Ovary (tissue), 3 donors: ENCODE results near the gene GPR108.

Experiments
- POLR2A ChIP-seq: fragments of 450-650 bp; IDR thresholded peaks from one replicate; pipeline ENCODE4 v1.6.1; 2017; ENCODE audit warnings: antibody characterized with exemption, mild to moderate bottlenecking, moderate library complexity
- TF ChIP-seq, protein P1 (sequence below), 3 donors: fragments of 450-650 bp in 2 of 3; fragments of 200-600 bp in 1 of 3; IDR thresholded peaks; one replicate each; pipeline versions ENCODE4 v1.5.1 to v1.8.0; 2016 to 2022; ENCODE audit warnings: antibody characterized with exemption in 3 of 3, mild to moderate bottlenecking in 1 of 3
- donor health status: DM: no; HTN: no; CAD: no.

GRCh38 chr19:6743714-6744380, 6.5 kb upstream of the GPR108 start:
- TF ChIP-seq, protein P1, sequence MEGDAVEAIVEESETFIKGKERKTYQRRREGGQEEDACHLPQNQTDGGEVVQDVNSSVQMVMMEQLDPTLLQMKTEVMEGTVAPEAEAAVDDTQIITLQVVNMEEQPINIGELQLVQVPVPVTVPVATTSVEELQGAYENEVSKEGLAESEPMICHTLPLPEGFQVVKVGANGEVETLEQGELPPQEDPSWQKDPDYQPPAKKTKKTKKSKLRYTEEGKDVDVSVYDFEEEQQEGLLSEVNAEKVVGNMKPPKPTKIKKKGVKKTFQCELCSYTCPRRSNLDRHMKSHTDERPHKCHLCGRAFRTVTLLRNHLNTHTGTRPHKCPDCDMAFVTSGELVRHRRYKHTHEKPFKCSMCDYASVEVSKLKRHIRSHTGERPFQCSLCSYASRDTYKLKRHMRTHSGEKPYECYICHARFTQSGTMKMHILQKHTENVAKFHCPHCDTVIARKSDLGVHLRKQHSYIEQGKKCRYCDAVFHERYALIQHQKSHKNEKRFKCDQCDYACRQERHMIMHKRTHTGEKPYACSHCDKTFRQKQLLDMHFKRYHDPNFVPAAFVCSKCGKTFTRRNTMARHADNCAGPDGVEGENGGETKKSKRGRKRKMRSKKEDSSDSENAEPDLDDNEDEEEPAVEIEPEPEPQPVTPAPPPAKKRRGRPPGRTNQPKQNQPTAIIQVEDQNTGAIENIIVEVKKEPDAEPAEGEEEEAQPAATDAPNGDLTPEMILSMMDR (IDR thresholded peaks at IDR 0.05), result no peak
- TF ChIP-seq POLR2A, result no peak
